ENCODE data around the gene SOX18. TPM values are rescaled to one million over a fixed set of nuclear protein-coding genes. Genes with fewer than 3 reads are reported as not detected.

Gene SOX18
- total and polyA plus RNA-seq, 2 of the 4 experiments (the other 2 are of a cell fraction) = not detected

GRCh38 chr20:64037498-64038213 lies 11.8 kb downstream of the SOX18 start (continued):
- TF ChIP-seq MAZ (IDR thresholded peaks at IDR 0.05; ENCODE audit: borderline replicate concordance, low read depth, low read length) = no peak

- POLR2A ChIA-PET (ENCODE audit: unreplicated experiment) = no interaction called here
- Histone ChIP-seq H2AFZ (replicated peaks; ENCODE audit: low read length, poor library complexity) (no peak overlapping the region), H3K4ac (ENCODE audit: low read depth, low read length) (no peak overlapping the region)
Measured at GRCh38 chr20:64037199-64037497, 12.3 kb downstream of the SOX18 start.

More at GRCh38 chr20:64037199-64037497, 12.3 kb downstream of the SOX18 start:
- H3K4me3 ChIP-seq (ENCODE audit: insufficient read depth, low read depth, low read length) = no peak overlapping the region
- no peak overlapping the region for H4K91ac ChIP-seq (ENCODE audit: insufficient read depth, low read depth, low read length)
- ATAC-seq (ENCODE audit: low read depth) (no peak), DNase-seq (no peak)
- TF ChIP-seq ELK1 (IDR thresholded peaks at IDR 0.05; ENCODE audit: borderline replicate concordance, low read depth, low read length) (no peak), MXI1 (IDR thresholded peaks at IDR 0.05; ENCODE audit: borderline replicate concordance, low read depth, low read length) (no peak)
- peaks cover 41% of the 10 kb centered on the region for H3K27me3 ChIP-seq (ENCODE audit: control insufficient read depth, insufficient read depth, low read length)
- H2BK120ac ChIP-seq (ENCODE audit: low read depth, low read length) = no peak overlapping the region
- H2AK9ac ChIP-seq (replicated peaks; ENCODE audit: low read depth, low read length, poor library complexity) = no peak overlapping the region
- in situ Hi-C loops (cut with MboI; ENCODE audit: low sequenced_read_pairs) = no loop called here
- H3K79me1 ChIP-seq (ENCODE audit: low read depth in 1 of 2, low read length in 2 of 2) = no peaks in the 10 kb centered on the region
- dilution Hi-C loops (cut with HindIII; ENCODE audit: low sequenced_read_pairs, unreplicated experiment) = no loop called here
- H3K9me3 ChIP-seq (ENCODE audit: control insufficient read depth, insufficient read depth, low read length) = no peaks in the 10 kb centered on the region
- intact Hi-C loops (cut with micrococcal nuclease) = no loop called here
- H2BK5ac ChIP-seq (ENCODE audit: low read depth, low read length, poor library complexity, severe bottlenecking) = no peak overlapping the region
- no peak overlapping the region for H3K9ac ChIP-seq (ENCODE audit: low read depth, low read length)
- H3K4me1 ChIP-seq (ENCODE audit: control insufficient read depth, insufficient read depth, low read length) = peaks cover 4% of the 10 kb centered on the region; the same call in 1 of the 2 replicates
- no peak overlapping the region for H3K4me2 ChIP-seq (ENCODE audit: low read depth, low read length)
- no peak overlapping the region for H2BK15ac ChIP-seq (ENCODE audit: low read depth, low read length)
- no peak overlapping the region for H4K8ac ChIP-seq (ENCODE audit: low read depth in 2 of 2, low read length in 2 of 2)
- no peak overlapping the region for H3K18ac ChIP-seq (ENCODE audit: low read depth, low read length)
- no peak overlapping the region for H2AK5ac ChIP-seq (ENCODE audit: low read depth, low read length)
- no peak overlapping the region for H3K14ac ChIP-seq (replicated peaks; ENCODE audit: low read depth, low read length)
- no CpG with 5 or more reads among the region's 3 CpGs for WGBS, 2 experiments (ENCODE audit: extremely low coverage in 2 of 2, insufficient read length in 1 of 2)
- CTCF ChIA-PET = no interaction called here
- no TSS peak for BruUV-seq (replicated peaks)
- no peak overlapping the region for H3K27ac ChIP-seq (ENCODE audit: insufficient read depth, low read length)
- H3K23ac ChIP-seq (ENCODE audit: low read depth, low read length) = no peak overlapping the region
- no peak overlapping the region for H2BK20ac ChIP-seq (ENCODE audit: low read depth, low read length)
- no peak overlapping the region for H3K56ac ChIP-seq (ENCODE audit: extremely low read depth, insufficient read depth, low read length)
- peaks cover 5% of the 10 kb centered on the region; the same call in 1 of the 2 replicates for H4K20me1 ChIP-seq (ENCODE audit: insufficient read depth, low read length)
- peaks cover 16% of the 10 kb centered on the region for H3K36me3 ChIP-seq (ENCODE audit: control insufficient read depth, insufficient read depth, low read length)
- no peaks in the 10 kb centered on the region for H3K9me1 ChIP-seq (ENCODE audit: insufficient read depth, low read length)
- no peak overlapping the region for H4K5ac ChIP-seq (ENCODE audit: low read depth, low read length)
